ENCODE data around the gene BBOF1. TPM values are rescaled to one million over a fixed set of nuclear protein-coding genes. Genes with fewer than 3 reads are reported as not detected.
"Not testable (repeated sequence)": the region's sequence is repeated elsewhere in the genome, so short reads cannot be mapped to it uniquely, and the experiment has no call there.

BBOF1 gene
- total and polyA plus RNA-seq, 2 donors (not counting 3 experiments of a cell fraction or from before 2014, with no cell fraction given), result 0.63 to 2.3 TPM

GRCh38 chr14:73988065-73988464 is 31.1 kb upstream of the BBOF1 start:
- BruUV-seq (replicated peaks), result no TSS peak
- TF ChIP-seq FOS (IDR thresholded peaks at IDR 0.05; ENCODE audit: borderline replicate concordance, insufficient read depth, low read length) (no peak), JUN (IDR thresholded peaks at IDR 0.05; ENCODE audit: borderline replicate concordance, insufficient read depth, insufficient read length, low read depth) (no peak), GATA2 (IDR thresholded peaks at IDR 0.05; ENCODE audit: insufficient read depth, insufficient read length, low read depth, low read length) (no peak), POLR2A (IDR thresholded peaks at IDR 0.05; ENCODE audit: low read depth, low read length) (no peak), POLR2AphosphoS5 (IDR thresholded peaks at IDR 0.05; ENCODE audit: insufficient read depth, low read depth, low read length) (no peak), EZH2 (IDR thresholded peaks at IDR 0.05; ENCODE audit: borderline replicate concordance, low read depth, low read length, severe bottlenecking) (no peak), CTCF (IDR thresholded peaks at IDR 0.05; ENCODE audit: extremely low read depth in 1 of 2, insufficient read depth in 1 of 2, low read depth in 1 of 2, low read length in 2 of 2) (no peak), MAX (IDR thresholded peaks at IDR 0.05; ENCODE audit: insufficient read depth, insufficient read length) (no peak), MYC (IDR thresholded peaks at IDR 0.05; ENCODE audit: low read depth, low read length) (no peak)
- H3K36me3 ChIP-seq (ENCODE audit: control insufficient read depth in 2 of 2, extremely low read depth in 1 of 2, insufficient read depth in 2 of 2, low read length in 2 of 2), result peaks cover 3% of the 10 kb centered on the region in 2 experiments
- H3K79me2 ChIP-seq (ENCODE audit: control insufficient read depth, insufficient read depth, low read length), result no peaks in the 10 kb centered on the region
- DNase-seq (ENCODE audit: low read depth, low spot score) (no peak), FAIRE-seq (no peak)
- no peaks in the 10 kb centered on the region for H4K20me1 ChIP-seq (replicated peaks; ENCODE audit: control insufficient read depth, extremely low read depth, insufficient read depth, low read length)
- no peak overlapping the region for H3K9ac ChIP-seq (replicated peaks; ENCODE audit: extremely low read depth, insufficient read depth, low read length)
- H2AFZ ChIP-seq (ENCODE audit: low read depth, low read length), result no peak overlapping the region
- no peaks in the 10 kb centered on the region for H3K9me3 ChIP-seq (replicated peaks; ENCODE audit: control insufficient read depth, insufficient read depth, low read length)
- H3K27me3 ChIP-seq (ENCODE audit: control insufficient read depth in 2 of 2, insufficient read depth in 2 of 2, low read length in 2 of 2), result no peaks in the 10 kb centered on the region
- ChIA-PET POLR2A (no interaction called here), CTCF (no interaction called here)
- intact Hi-C loops (cut with micrococcal nuclease) (no loop called here), dilution Hi-C loops (cut with MboI; ENCODE audit: extremely low pct_ligation_motif_present, low sequenced_read_pairs) (no loop called here)
- H3K9me1 ChIP-seq (replicated peaks; ENCODE audit: control insufficient read depth, extremely low read depth, insufficient read depth, low read length), result no peaks in the 10 kb centered on the region
- no peak overlapping the region for H3K4me3 ChIP-seq (replicated peaks in 1 of 3; ENCODE audit: insufficient read depth in 1 of 3, low read depth in 1 of 3, low read length in 3 of 3)
- H3K4me2 ChIP-seq (ENCODE audit: insufficient read depth, low read length), result no peak overlapping the region
- no peak overlapping the region for H3K27ac ChIP-seq (ENCODE audit: insufficient read depth, low read depth, low read length)
- no peaks in the 10 kb centered on the region for H3K4me1 ChIP-seq (ENCODE audit: control insufficient read depth, extremely low read depth, insufficient read depth, low read length)

GRCh38 chr14:73988656-73989055 is 30.5 kb upstream of the BBOF1 start:
- POLR2A ChIA-PET; FAIRE-seq; CTCF ChIA-PET; intact Hi-C loops (cut with micrococcal nuclease); H4K20me1 ChIP-seq (replicated peaks; ENCODE audit: control insufficient read depth, extremely low read depth, insufficient read depth, low read length); H3K4me1 ChIP-seq (ENCODE audit: control insufficient read depth, extremely low read depth, insufficient read depth, low read length); dilution Hi-C loops (cut with MboI; ENCODE audit: extremely low pct_ligation_motif_present, low sequenced_read_pairs); BruUV-seq (replicated peaks); H3K4me2 ChIP-seq (ENCODE audit: insufficient read depth, low read length); H3K4me3 ChIP-seq (replicated peaks in 1 of 3; ENCODE audit: insufficient read depth in 1 of 3, low read depth in 1 of 3, low read length in 3 of 3); H2AFZ ChIP-seq (ENCODE audit: low read depth, low read length); H3K36me3 ChIP-seq (ENCODE audit: control insufficient read depth in 2 of 2, extremely low read depth in 1 of 2, insufficient read depth in 2 of 2, low read length in 2 of 2); H3K9ac ChIP-seq (replicated peaks; ENCODE audit: extremely low read depth, insufficient read depth, low read length); DNase-seq (ENCODE audit: low read depth, low spot score); H3K27me3 ChIP-seq (ENCODE audit: control insufficient read depth in 2 of 2, insufficient read depth in 2 of 2, low read length in 2 of 2); H3K9me1 ChIP-seq (replicated peaks; ENCODE audit: control insufficient read depth, extremely low read depth, insufficient read depth, low read length); H3K79me2 ChIP-seq (ENCODE audit: control insufficient read depth, insufficient read depth, low read length); H3K9me3 ChIP-seq (replicated peaks; ENCODE audit: control insufficient read depth, insufficient read depth, low read length); H3K27ac ChIP-seq (ENCODE audit: insufficient read depth, low read depth, low read length): not testable (repeated sequence)

Measured in endothelial cell of umbilical vein (primary cell).